Erythroblast (primary cell): ENCODE measurements around the gene OTUB2.

ENCODE experiments used
- GATA1 ChIP-seq: IDR thresholded peaks from 2 replicates; pipeline ENCODE4 v1.6.1; 2011; ENCODE audit warnings: low read depth, mild to moderate bottlenecking, control low read depth, low read length, moderate library complexity
- POLR2A ChIP-seq: IDR thresholded peaks from 2 replicates; pipeline ENCODE4 v1.6.1; 2011; ENCODE audit warnings: mild to moderate bottlenecking, low read length

DNA sequence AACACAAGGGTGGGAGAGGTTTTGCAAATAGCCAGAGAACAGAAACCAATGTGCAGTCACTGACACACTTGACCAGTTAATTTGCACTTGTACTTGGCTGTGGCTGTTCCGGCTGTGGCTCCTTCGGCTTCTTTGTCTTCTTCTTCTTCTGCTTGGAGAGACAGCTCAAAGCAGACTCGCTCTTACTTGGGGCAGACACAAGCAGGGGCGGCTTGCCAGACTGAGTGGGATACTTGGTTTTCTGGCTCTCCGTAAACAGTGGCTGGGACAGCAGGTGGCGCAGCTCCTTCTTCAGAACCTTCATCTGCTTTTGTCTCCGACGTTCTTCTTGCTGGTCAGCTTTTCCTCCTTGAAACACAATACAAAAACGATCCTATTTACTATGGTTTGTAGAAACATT lies 25.0 kb downstream of the OTUB2 start:
- TF ChIP-seq POLR2A (no peak), GATA1 (no peak)
